SK-N-SH treated with all-trans-retinoic acid at 6 μM for 48 hours (cell line): ENCODE results near the gene ZNF138.

Source experiments
- BACH2 ChIP-seq: fragments of 250-450 bp; sonication (Bioruptor Pico); IDR thresholded peaks from 2 replicates; pipeline ENCODE4 v1.9.0; 2021; ENCODE audit warnings: mild to moderate bottlenecking, borderline replicate concordance
- CSRNP3 ChIP-seq: fragments of 250-450 bp; sonication (Bioruptor Pico); IDR thresholded peaks from 2 replicates; pipeline ENCODE4 v1.5.1; 2021; ENCODE audit warnings: mild to moderate bottlenecking, moderate library complexity
- ESRRG ChIP-seq: fragments of 250-450 bp; sonication (Bioruptor Pico); IDR thresholded peaks from 2 replicates; pipeline ENCODE4 v1.6.1; 2021; ENCODE audit warnings: mild to moderate bottlenecking
- GLIS3 ChIP-seq: fragments of 250-450 bp; sonication (Bioruptor Pico); IDR thresholded peaks from 2 replicates; pipeline ENCODE4 v1.5.0; 2020; ENCODE audit warnings: mild to moderate bottlenecking, moderate library complexity
- ISL1 ChIP-seq: fragments of 250-450 bp; sonication (Bioruptor Pico); IDR thresholded peaks from 2 replicates; pipeline ENCODE4 v2.1.2; 2022; ENCODE audit warnings: mild to moderate bottlenecking, moderate library complexity
- OSR1 ChIP-seq: fragments of 250-450 bp; sonication (Bioruptor Pico); IDR thresholded peaks from 2 replicates; pipeline ENCODE4 v1.8.0; 2022; ENCODE audit warnings: moderate library complexity, mild to moderate bottlenecking, inconsistent platforms
- PATZ1 ChIP-seq: fragments of 250-450 bp; sonication (Bioruptor Pico); IDR thresholded peaks from 2 replicates; pipeline ENCODE4 v1.8.0; 2020; ENCODE audit warnings: mild to moderate bottlenecking, moderate library complexity, borderline replicate concordance
- PPARA ChIP-seq: fragments of 250-450 bp; sonication (Bioruptor Pico); IDR thresholded peaks from 2 replicates; pipeline ENCODE4 v1.5.0; 2020; ENCODE audit warnings: mild to moderate bottlenecking, borderline replicate concordance
- ZFP3 ChIP-seq: fragments of 250-450 bp; sonication (Bioruptor Pico); IDR thresholded peaks from 2 replicates; pipeline ENCODE4 v1.5.0; 2020; ENCODE audit warnings: mild to moderate bottlenecking, moderate library complexity
- ZNF70 ChIP-seq: fragments of 450-650 bp; formaldehyde crosslinking; IDR thresholded peaks from 2 replicates; pipeline ENCODE4 v1.5.0; 2020; ENCODE audit warnings: mild to moderate bottlenecking, moderate library complexity
- TF ChIP-seq, protein P1 (sequence below): fragments of 250-450 bp; sonication (Bioruptor Pico); IDR thresholded peaks from 2 replicates; pipeline ENCODE4 v1.5.1; 2020; ENCODE audit warnings: low read depth, mild to moderate bottlenecking, moderate library complexity

DNA sequence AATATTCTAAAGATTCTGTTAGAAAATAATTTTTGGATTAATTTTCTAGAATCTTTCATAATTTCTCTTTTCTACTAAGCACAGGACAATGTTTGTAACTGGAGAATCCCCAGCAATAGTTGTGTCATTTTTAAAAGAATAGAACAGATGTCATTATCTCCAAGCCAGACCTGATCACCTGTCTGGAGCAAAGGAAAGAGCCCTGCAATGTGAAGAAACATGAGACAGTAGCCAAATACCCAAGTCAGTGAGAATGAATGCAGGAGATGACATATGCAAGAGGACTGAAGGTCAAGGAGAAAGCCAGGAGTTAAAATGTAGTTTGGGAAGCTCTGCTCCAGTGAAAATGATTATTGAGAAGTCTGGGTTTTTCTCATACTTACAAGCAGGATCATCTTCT, 25.4 kb upstream of the ZNF138 start:
- TF ChIP-seq OSR1 (CRISPR knock-in tag) = no peak
- no peak for TF ChIP-seq PATZ1 (CRISPR knock-in tag)
- TF ChIP-seq ZNF70 = no peak
- TF ChIP-seq ISL1 (CRISPR knock-in tag) = no peak
- TF ChIP-seq ESRRG (CRISPR knock-in tag) = no peak
- no peak for TF ChIP-seq CSRNP3 (CRISPR knock-in tag)
- TF ChIP-seq GLIS3 (CRISPR knock-in tag) = no peak
- no peak for TF ChIP-seq ZFP3
- TF ChIP-seq PPARA (CRISPR knock-in tag) = no peak
- TF ChIP-seq, protein P1, sequence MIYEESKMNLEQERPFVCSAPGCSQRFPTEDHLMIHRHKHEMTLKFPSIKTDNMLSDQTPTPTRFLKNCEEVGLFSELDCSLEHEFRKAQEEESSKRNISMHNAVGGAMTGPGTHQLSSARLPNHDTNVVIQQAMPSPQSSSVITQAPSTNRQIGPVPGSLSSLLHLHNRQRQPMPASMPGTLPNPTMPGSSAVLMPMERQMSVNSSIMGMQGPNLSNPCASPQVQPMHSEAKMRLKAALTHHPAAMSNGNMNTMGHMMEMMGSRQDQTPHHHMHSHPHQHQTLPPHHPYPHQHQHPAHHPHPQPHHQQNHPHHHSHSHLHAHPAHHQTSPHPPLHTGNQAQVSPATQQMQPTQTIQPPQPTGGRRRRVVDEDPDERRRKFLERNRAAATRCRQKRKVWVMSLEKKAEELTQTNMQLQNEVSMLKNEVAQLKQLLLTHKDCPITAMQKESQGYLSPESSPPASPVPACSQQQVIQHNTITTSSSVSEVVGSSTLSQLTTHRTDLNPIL = no peak
- no peak for TF ChIP-seq BACH2
